DND-41 (cell line): ENCODE measurements around the gene ROBO2.

Experiments
- ATAC-seq: fragments of 200-7000 bp; cut with Tn5 transposase; 3 replicates; pipeline ENCODE4 v1.9.1; 2021; ENCODE audit warnings: low read depth; ENCODE audit not compliant: insufficient read depth
- DNase-seq: peaks from one replicate; pipeline ENCODE4 v3.0.0-alpha.2; 2020
- H2AFZ ChIP-seq: 2 replicates; pipeline ENCODE4 v1.6.0; 2012; ENCODE audit warnings: low read depth, low read length
- H3K27ac ChIP-seq: 2 replicates; pipeline ENCODE4 v1.5.1; 2012; ENCODE audit warnings: low read length, inconsistent platforms
- H3K27me3 ChIP-seq: fragments of 200-600 bp; sonication (generic); 2 replicates; pipeline ENCODE4 v1.6.0; 2012; ENCODE audit warnings: low read length, mild to moderate bottlenecking, inconsistent platforms; ENCODE audit not compliant: insufficient read depth, poor library complexity
- H3K36me3 ChIP-seq: 2 replicates; pipeline ENCODE4 v1.5.1; 2012; ENCODE audit warnings: low read length, inconsistent platforms; ENCODE audit not compliant: insufficient read depth
- H3K4me1 ChIP-seq: 2 replicates; pipeline ENCODE4 v1.5.1; 2012; ENCODE audit warnings: mild to moderate bottlenecking, low read length; ENCODE audit not compliant: insufficient read depth
- H3K4me2 ChIP-seq: 2 replicates; pipeline ENCODE4 v1.6.0; 2012; ENCODE audit warnings: mild to moderate bottlenecking, moderate library complexity, low read length, inconsistent platforms; ENCODE audit not compliant: insufficient read depth
- H3K4me3 ChIP-seq, 2 experiments: fragments of 200-600 bp in 1 of 2; shearing (Covaris generic) in 1 of 2; 2 replicates each; pipeline ENCODE4 v1.5.1; 2012 to 2016; ENCODE audit warnings: inconsistent platforms in 2 of 2, low read length in 2 of 2, mild to moderate bottlenecking in 2 of 2, low read depth in 1 of 2, moderate library complexity in 1 of 2
- H3K79me2 ChIP-seq: 2 replicates; pipeline ENCODE4 v1.6.0; 2012; ENCODE audit warnings: low read length, inconsistent platforms; ENCODE audit not compliant: insufficient read depth
- H3K9ac ChIP-seq: 2 replicates; pipeline ENCODE4 v1.6.0; 2012; ENCODE audit warnings: low read depth, mild to moderate bottlenecking, inconsistent platforms, low read length, moderate library complexity
- H3K9me3 ChIP-seq: 2 replicates; pipeline ENCODE4 v1.5.1; 2012; ENCODE audit warnings: low read length, moderate library complexity, mild to moderate bottlenecking, inconsistent platforms; ENCODE audit not compliant: insufficient read depth, severe bottlenecking
- H4K20me1 ChIP-seq: 2 replicates; pipeline ENCODE4 v1.6.0; 2012; ENCODE audit warnings: low read length; ENCODE audit not compliant: insufficient read depth
- EZH2 ChIP-seq: IDR thresholded peaks from 3 replicates; pipeline ENCODE4 v1.6.1; 2012; ENCODE audit warnings: borderline replicate concordance, low read depth, mild to moderate bottlenecking, moderate library complexity, low read length, inconsistent platforms; ENCODE audit not compliant: severe bottlenecking
- TF ChIP-seq, protein P1 (sequence below): IDR thresholded peaks from 2 replicates; pipeline ENCODE4 v1.5.1; 2012; ENCODE audit warnings: borderline replicate concordance, low read length, moderate library complexity, mild to moderate bottlenecking; ENCODE audit not compliant: poor library complexity, severe bottlenecking; ENCODE audit errors: extremely low read depth

The ROBO2 gene

GRCh38 chr3:77242371-77242770, 202.5 kb downstream of the ROBO2 start:
- H3K27ac ChIP-seq: no peak overlapping the region
- H3K9ac ChIP-seq: no peak overlapping the region
- no peak overlapping the region for H2AFZ ChIP-seq
- ATAC-seq: no peak
- no peaks in the 10 kb centered on the region for H3K36me3 ChIP-seq
- no peaks in the 10 kb centered on the region for H3K9me3 ChIP-seq
- no peaks in the 10 kb centered on the region for H4K20me1 ChIP-seq
- no peak overlapping the region for H3K4me2 ChIP-seq
- H3K4me3 ChIP-seq: no peak overlapping the region
- no peaks in the 10 kb centered on the region for H3K79me2 ChIP-seq
- H3K4me1 ChIP-seq: no peaks in the 10 kb centered on the region
- no peak for DNase-seq
- TF ChIP-seq EZH2: no peak
- TF ChIP-seq, protein P1, sequence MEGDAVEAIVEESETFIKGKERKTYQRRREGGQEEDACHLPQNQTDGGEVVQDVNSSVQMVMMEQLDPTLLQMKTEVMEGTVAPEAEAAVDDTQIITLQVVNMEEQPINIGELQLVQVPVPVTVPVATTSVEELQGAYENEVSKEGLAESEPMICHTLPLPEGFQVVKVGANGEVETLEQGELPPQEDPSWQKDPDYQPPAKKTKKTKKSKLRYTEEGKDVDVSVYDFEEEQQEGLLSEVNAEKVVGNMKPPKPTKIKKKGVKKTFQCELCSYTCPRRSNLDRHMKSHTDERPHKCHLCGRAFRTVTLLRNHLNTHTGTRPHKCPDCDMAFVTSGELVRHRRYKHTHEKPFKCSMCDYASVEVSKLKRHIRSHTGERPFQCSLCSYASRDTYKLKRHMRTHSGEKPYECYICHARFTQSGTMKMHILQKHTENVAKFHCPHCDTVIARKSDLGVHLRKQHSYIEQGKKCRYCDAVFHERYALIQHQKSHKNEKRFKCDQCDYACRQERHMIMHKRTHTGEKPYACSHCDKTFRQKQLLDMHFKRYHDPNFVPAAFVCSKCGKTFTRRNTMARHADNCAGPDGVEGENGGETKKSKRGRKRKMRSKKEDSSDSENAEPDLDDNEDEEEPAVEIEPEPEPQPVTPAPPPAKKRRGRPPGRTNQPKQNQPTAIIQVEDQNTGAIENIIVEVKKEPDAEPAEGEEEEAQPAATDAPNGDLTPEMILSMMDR: no peak
- H3K27me3 ChIP-seq: no peaks in the 10 kb centered on the region

GRCh38 chr3:77244981-77245380, 205.1 kb downstream of the ROBO2 start:
- H3K9ac ChIP-seq: no peak overlapping the region
- no peak overlapping the region for H3K4me3 ChIP-seq
- no peaks in the 10 kb centered on the region for H3K4me1 ChIP-seq
- H3K27me3 ChIP-seq: no peaks in the 10 kb centered on the region
- DNase-seq: no peak
- ATAC-seq: no peak
- H3K79me2 ChIP-seq: no peaks in the 10 kb centered on the region
- H3K36me3 ChIP-seq: no peaks in the 10 kb centered on the region
- H3K27ac ChIP-seq: no peak overlapping the region
- H3K9me3 ChIP-seq: no peaks in the 10 kb centered on the region
- H4K20me1 ChIP-seq: no peaks in the 10 kb centered on the region
- H3K4me2 ChIP-seq: no peak overlapping the region
- no peak for TF ChIP-seq EZH2
- H2AFZ ChIP-seq: no peak overlapping the region

GRCh38 chr3:77247061-77247460, 207.2 kb downstream of the ROBO2 start:
- H3K27me3 ChIP-seq: no peaks in the 10 kb centered on the region
- TF ChIP-seq EZH2: no peak
- TF ChIP-seq, protein P1: no peak
- ATAC-seq (no peak), DNase-seq (no peak)
- H2AFZ ChIP-seq: no peak overlapping the region
- no peak overlapping the region for H3K27ac ChIP-seq
- no peaks in the 10 kb centered on the region for H3K4me1 ChIP-seq
- no peaks in the 10 kb centered on the region for H3K79me2 ChIP-seq
- no peaks in the 10 kb centered on the region for H3K9me3 ChIP-seq
- no peaks in the 10 kb centered on the region for H3K36me3 ChIP-seq
- no peak overlapping the region for H3K4me3 ChIP-seq
- H3K4me2 ChIP-seq: no peak overlapping the region
- no peaks in the 10 kb centered on the region for H4K20me1 ChIP-seq
- H3K9ac ChIP-seq: no peak overlapping the region

DNA sequence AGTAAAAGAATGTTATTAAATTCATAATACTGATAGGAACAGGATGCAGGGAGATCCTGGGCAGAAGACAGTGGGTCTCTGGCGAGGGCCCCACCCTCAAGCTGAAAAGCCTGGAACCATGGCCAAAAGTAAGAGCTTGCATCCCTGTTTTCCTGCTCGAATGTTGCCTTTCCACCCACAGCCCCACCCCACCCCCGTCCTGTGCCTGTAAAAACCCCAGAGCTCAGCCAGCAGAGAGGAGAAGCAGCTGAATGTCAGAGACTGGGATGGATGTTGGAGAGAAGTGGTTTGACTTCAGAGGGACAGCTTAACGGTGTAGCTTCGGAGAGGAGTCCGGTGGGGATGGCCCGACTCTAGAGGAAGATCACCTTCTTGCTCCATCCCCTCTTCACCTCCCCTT, 207.9 kb downstream of the ROBO2 start:
- Histone ChIP-seq H3K9ac (no peak overlapping the region), H3K4me1 (no peaks in the 10 kb centered on the region), H3K4me2 (no peak overlapping the region), H3K9me3 (no peaks in the 10 kb centered on the region), H3K4me3 (no peak overlapping the region), H3K27ac (no peak overlapping the region), H2AFZ (no peak overlapping the region), H4K20me1 (no peaks in the 10 kb centered on the region), H3K79me2 (no peaks in the 10 kb centered on the region), H3K27me3 (no peaks in the 10 kb centered on the region), H3K36me3 (no peaks in the 10 kb centered on the region)
- DNase-seq (no peak), ATAC-seq (no peak)
- TF ChIP-seq EZH2: no peak
- TF ChIP-seq, protein P1: no peak
